Measurements from ENCODE around the gene SLC10A7. TPM values are rescaled to one million over a fixed set of nuclear protein-coding genes. Genes with fewer than 3 reads are reported as not detected.

The SLC10A7 gene
- total RNA-seq, 1 donor, result 20.3 TPM

DNA sequence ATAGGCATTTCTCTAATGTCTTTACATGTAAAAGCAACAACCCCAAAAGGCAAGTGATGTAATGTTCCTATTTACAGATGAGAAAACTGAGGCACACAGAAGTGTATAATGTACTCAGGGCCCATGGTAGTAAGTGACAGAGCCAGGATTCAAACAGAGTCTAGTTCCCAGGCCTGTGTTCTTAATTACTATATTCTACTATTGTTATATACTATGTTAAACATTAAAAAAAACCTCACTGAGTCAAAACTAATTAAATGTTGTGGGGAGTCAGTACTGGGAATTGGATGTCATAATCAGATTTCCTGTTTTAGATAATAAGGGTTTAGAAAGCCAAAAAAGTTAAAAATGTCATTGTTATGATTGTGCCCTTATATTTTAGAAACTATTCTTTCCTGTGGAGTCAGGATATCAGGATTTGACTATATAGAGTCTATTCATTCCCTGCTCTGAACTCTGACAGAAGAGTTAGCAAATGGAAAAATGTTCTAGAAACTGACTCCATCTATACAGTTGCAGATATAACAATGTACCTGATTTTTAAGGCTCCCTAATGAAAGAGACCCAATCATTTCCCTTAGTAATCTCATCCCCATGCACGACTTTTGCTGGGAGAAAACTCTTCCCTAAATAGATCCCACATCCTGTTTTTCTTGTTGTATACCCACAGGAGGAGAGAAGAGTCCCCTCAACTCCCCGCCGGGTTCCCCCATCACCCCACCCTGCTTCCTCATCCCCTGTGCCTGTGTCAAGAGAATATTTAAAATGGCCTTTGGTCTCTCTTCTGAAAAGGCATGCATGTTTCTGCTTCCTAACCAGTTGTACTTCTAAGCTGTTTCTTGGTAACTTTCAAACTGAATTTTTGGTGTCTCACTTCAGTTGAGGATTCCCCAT is 237.7 kb downstream of the SLC10A7 start:
- H3K4me3 ChIP-seq (ENCODE audit: low read depth, low read length), result no peak overlapping the region
- TF ChIP-seq, protein P1, sequence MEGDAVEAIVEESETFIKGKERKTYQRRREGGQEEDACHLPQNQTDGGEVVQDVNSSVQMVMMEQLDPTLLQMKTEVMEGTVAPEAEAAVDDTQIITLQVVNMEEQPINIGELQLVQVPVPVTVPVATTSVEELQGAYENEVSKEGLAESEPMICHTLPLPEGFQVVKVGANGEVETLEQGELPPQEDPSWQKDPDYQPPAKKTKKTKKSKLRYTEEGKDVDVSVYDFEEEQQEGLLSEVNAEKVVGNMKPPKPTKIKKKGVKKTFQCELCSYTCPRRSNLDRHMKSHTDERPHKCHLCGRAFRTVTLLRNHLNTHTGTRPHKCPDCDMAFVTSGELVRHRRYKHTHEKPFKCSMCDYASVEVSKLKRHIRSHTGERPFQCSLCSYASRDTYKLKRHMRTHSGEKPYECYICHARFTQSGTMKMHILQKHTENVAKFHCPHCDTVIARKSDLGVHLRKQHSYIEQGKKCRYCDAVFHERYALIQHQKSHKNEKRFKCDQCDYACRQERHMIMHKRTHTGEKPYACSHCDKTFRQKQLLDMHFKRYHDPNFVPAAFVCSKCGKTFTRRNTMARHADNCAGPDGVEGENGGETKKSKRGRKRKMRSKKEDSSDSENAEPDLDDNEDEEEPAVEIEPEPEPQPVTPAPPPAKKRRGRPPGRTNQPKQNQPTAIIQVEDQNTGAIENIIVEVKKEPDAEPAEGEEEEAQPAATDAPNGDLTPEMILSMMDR (IDR thresholded peaks at IDR 0.05; ENCODE audit: insufficient read depth, low read depth, low read length), result no peak
- no peak for DNase-seq (ENCODE audit: low read depth)

GRCh38 chr4:146282657-146283056 is 239.1 kb downstream of the SLC10A7 start:
- H3K4me3 ChIP-seq (ENCODE audit: low read depth, low read length), result no peak overlapping the region
- DNase-seq (ENCODE audit: low read depth), result no peak
- TF ChIP-seq, protein P1 (IDR thresholded peaks at IDR 0.05; ENCODE audit: insufficient read depth, low read depth, low read length), result no peak

DNA sequence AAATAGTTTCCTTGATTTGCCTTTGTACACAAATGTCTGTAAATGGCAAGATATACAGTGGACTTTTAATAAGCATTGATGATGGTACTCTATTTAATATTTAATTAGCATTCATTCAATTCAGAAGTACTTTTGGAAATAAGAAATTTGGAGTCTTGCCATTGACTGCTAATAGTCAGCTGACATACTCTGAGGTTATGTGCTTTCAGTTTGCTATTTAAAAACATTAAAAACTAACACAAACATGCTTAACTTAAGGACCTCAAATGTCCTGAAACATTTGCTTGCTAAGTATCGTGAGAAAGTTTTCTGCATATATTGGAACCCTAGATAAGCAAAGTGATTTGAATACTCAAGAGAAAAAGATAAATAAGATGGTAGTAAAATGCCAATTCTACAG is 242.8 kb downstream of the SLC10A7 start:
- no peak overlapping the region for H3K4me3 ChIP-seq (ENCODE audit: low read depth, low read length)
- TF ChIP-seq, protein P1 (IDR thresholded peaks at IDR 0.05; ENCODE audit: insufficient read depth, low read depth, low read length), result no peak
- peak; percentile 57 for DNase-seq (ENCODE audit: low read depth)

DNA sequence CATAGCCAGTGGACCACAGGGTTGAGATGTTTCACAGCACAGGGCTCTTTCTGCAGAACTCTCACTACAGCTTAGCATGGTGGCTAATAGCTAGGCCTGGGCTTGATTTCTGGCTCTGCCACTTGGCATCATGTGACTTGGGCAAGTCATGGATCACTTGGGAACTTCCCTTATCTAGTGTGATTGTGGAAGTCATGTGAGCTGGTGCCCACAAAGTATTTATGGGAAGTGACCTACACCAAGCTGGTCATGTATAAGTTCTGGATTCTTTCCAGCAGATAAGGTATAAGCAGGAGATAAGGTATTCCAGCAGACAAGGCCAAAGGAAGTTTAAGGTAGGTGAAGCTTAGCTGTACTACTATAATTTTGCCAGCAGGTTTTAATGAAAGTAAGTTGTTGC is 246.4 kb downstream of the SLC10A7 start:
- peak; percentile 17 for DNase-seq (ENCODE audit: low read depth)
- H3K4me3 ChIP-seq (ENCODE audit: low read depth, low read length), result no peak overlapping the region
- TF ChIP-seq, protein P1 (IDR thresholded peaks at IDR 0.05; ENCODE audit: insufficient read depth, low read depth, low read length), result no peak

DNA sequence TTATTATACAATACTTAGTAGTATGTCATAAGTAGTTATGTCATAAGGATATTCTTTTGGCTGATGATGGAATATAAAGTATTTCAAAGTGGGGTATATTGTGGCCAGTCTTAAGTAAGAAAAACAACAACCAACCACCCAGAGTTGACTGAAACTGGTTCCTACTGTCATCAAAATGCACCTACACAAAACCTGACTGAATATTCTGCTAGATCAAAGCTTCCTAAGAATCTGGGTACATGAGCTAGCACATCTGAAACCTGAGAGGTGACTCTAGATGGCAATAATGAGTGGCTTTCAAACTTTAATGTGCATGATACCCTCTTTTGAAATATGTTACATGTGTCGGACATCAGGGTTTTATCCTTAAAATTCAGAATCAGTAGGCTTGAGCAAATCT is 247.0 kb downstream of the SLC10A7 start:
- TF ChIP-seq, protein P1 (IDR thresholded peaks at IDR 0.05; ENCODE audit: insufficient read depth, low read depth, low read length), result no peak
- no peak for DNase-seq (ENCODE audit: low read depth)
- H3K4me3 ChIP-seq (ENCODE audit: low read depth, low read length), result no peak overlapping the region

- H3K4me3 ChIP-seq (ENCODE audit: low read depth, low read length), result no peak overlapping the region
- no peak for DNase-seq (ENCODE audit: low read depth)
- TF ChIP-seq, protein P1 (IDR thresholded peaks at IDR 0.05; ENCODE audit: insufficient read depth, low read depth, low read length), result no peak
Measured at GRCh38 chr4:146273204-146273901, 248.4 kb downstream of the SLC10A7 start.
